ENCODE measurements around the gene GET4. TPM values are rescaled to one million over a fixed set of nuclear protein-coding genes. Genes with fewer than 3 reads are reported as not detected.

GET4 gene
- polyA plus RNA-seq, 1 donor (not counting 4 experiments of a cell fraction or from before 2014, with no cell fraction given): 21.1 TPM

DNA sequence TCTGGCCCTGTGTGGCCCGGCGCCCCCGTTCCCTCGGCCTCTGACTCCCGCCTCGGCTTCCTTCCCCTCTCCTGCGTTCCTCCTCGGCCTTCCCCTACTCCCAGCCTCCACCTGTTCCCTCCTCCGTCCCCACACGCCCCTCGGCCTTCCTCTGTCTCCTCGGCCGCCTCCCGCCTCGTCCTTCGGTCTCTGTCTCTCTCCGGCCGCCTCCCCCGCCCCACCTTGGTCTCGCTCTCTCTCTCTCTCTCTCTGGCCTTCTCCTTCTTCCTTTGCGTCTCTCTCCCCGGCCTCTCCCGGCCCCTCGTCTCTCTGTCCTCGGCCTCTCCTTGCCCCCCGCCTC lies 588 bp downstream of the GET4 start:
- Histone ChIP-seq H3K36me3 (ENCODE audit: control insufficient read depth in 2 of 2, extremely low read depth in 1 of 2, insufficient read depth in 2 of 2, low read length in 2 of 2) (peaks cover 15 to 20% of the 10 kb centered on the region in 2 experiments), H3K79me2 (ENCODE audit: control insufficient read depth, insufficient read depth, low read length) (peaks cover 49% of the 10 kb centered on the region), H3K27me3 (ENCODE audit: control insufficient read depth, extremely low read depth, insufficient read depth, low read length) (no peaks in the 10 kb centered on the region), H2AFZ (ENCODE audit: control insufficient read depth, low read length) (peak overlapping the region; percentile 61), H3K27ac (ENCODE audit: control insufficient read depth, insufficient read depth, low read length) (peak overlapping the region; percentile 71), H4K20me1 (ENCODE audit: control insufficient read depth, extremely low read depth, insufficient read depth, low read length) (no peaks in the 10 kb centered on the region), H3K9me3 (ENCODE audit: control insufficient read depth, low read depth, low read length) (no peaks in the 10 kb centered on the region), H3K4me2 (ENCODE audit: control insufficient read depth, extremely low read depth, insufficient read depth, low read depth, low read length) (peak overlapping the region; percentile 1), H3K4me1 (ENCODE audit: control insufficient read depth, extremely low read depth, insufficient read depth, low read length) (peaks cover 17% of the 10 kb centered on the region), H3K4me3 (ENCODE audit: control insufficient read depth in 2 of 3, extremely low read depth in 1 of 3, insufficient read depth in 2 of 3, low read depth in 1 of 3, low read length in 3 of 3) (peak overlapping the region; percentile 71 to 80 (median 74)), H3K9ac (ENCODE audit: control insufficient read depth, extremely low read depth, insufficient read depth, low read length) (peak overlapping the region; percentile 80), H3K9me1 (ENCODE audit: control insufficient read depth, extremely low read depth, insufficient read depth, low read length) (no peaks in the 10 kb centered on the region)
- DNase-seq (ENCODE audit: low read depth, low spot score) (no peak), FAIRE-seq (no peak)
- dilution Hi-C loops (cut with MboI; ENCODE audit: extremely low pct_ligation_motif_present, low sequenced_read_pairs): no loop called here
- no peak for TF ChIP-seq EZH2 (IDR thresholded peaks at IDR 0.05; ENCODE audit: low read length)
- no peak for TF ChIP-seq CTCF (optimal IDR thresholded peaks at IDR 0.05 in 1 of 3, IDR thresholded peaks at IDR 0.05 in 1 of 3, conservative IDR thresholded peaks at IDR 0.05 in 1 of 3; ENCODE audit: extremely low read depth in 1 of 3, insufficient read depth in 2 of 3, low read length in 3 of 3)

GRCh38 chr7:877312-878232 lies 1.2 kb downstream of the GET4 start:
- DNase-seq (ENCODE audit: low read depth, low spot score): no peak
- peak overlapping the region; percentile 97 for H3K4me2 ChIP-seq (ENCODE audit: control insufficient read depth, extremely low read depth, insufficient read depth, low read depth, low read length)
- peak overlapping the region; percentile 74 to 86 (median 80) for H3K4me3 ChIP-seq (ENCODE audit: control insufficient read depth in 2 of 3, extremely low read depth in 1 of 3, insufficient read depth in 2 of 3, low read depth in 1 of 3, low read length in 3 of 3)
- H3K27ac ChIP-seq (ENCODE audit: control insufficient read depth, insufficient read depth, low read length): peak overlapping the region; percentile 71
- H3K9me1 ChIP-seq (ENCODE audit: control insufficient read depth, extremely low read depth, insufficient read depth, low read length): no peaks in the 10 kb centered on the region
- H3K9ac ChIP-seq (ENCODE audit: control insufficient read depth, extremely low read depth, insufficient read depth, low read length): peak overlapping the region; percentile 80
- H3K4me1 ChIP-seq (ENCODE audit: control insufficient read depth, extremely low read depth, insufficient read depth, low read length): peaks cover 17% of the 10 kb centered on the region
- H3K9me3 ChIP-seq (ENCODE audit: control insufficient read depth, low read depth, low read length): no peaks in the 10 kb centered on the region
- H3K79me2 ChIP-seq (ENCODE audit: control insufficient read depth, insufficient read depth, low read length): peaks cover 54% of the 10 kb centered on the region
- dilution Hi-C loops (cut with MboI; ENCODE audit: extremely low pct_ligation_motif_present, low sequenced_read_pairs): no loop called here
- H4K20me1 ChIP-seq (ENCODE audit: control insufficient read depth, extremely low read depth, insufficient read depth, low read length): peaks cover under 1% of the 10 kb centered on the region
- H3K36me3 ChIP-seq (ENCODE audit: control insufficient read depth in 2 of 2, extremely low read depth in 1 of 2, insufficient read depth in 2 of 2, low read length in 2 of 2): peaks cover 10 to 17% of the 10 kb centered on the region in 2 experiments
- no peak overlapping the region for H2AFZ ChIP-seq (ENCODE audit: control insufficient read depth, low read length)
- FAIRE-seq: no peak
- H3K27me3 ChIP-seq (ENCODE audit: control insufficient read depth, extremely low read depth, insufficient read depth, low read length): no peaks in the 10 kb centered on the region
- no peak for TF ChIP-seq EZH2 (IDR thresholded peaks at IDR 0.05; ENCODE audit: low read length)
- no peak for TF ChIP-seq CTCF (optimal IDR thresholded peaks at IDR 0.05 in 1 of 3, IDR thresholded peaks at IDR 0.05 in 1 of 3, conservative IDR thresholded peaks at IDR 0.05 in 1 of 3; ENCODE audit: extremely low read depth in 1 of 3, insufficient read depth in 2 of 3, low read length in 3 of 3)
